NCI-H1436 (cell line): ENCODE data around the gene FAM81A.
"Not testable (repeated sequence)": the region's sequence is repeated elsewhere in the genome, so short reads cannot be mapped to it uniquely, and the experiment has no call there.

Source experiments
- DNase-seq: peaks from one replicate; lab custom pipeline; 2025; lab: John Stamatoyannopoulos, UW

The FAM81A gene

DNA sequence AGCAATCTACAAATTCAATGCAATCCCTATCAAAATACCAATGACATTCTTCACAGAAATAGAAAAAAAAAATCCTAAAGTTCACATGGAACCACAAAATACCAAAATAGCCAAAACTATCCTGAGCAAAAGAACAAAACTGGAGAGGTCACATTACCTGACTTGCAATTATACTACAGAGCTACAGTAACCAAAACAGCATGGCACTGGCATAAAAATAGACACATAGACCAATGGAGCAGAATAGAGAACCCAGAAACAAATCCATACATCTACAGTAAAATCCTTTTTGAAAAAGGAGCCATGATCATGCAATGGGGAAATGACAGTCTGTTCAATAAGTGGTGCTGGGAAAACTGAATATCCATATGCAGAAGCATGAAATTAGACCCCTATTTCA lies 51.5 kb downstream of the FAM81A start:
- DNase-seq, result not testable (repeated sequence)

DNA sequence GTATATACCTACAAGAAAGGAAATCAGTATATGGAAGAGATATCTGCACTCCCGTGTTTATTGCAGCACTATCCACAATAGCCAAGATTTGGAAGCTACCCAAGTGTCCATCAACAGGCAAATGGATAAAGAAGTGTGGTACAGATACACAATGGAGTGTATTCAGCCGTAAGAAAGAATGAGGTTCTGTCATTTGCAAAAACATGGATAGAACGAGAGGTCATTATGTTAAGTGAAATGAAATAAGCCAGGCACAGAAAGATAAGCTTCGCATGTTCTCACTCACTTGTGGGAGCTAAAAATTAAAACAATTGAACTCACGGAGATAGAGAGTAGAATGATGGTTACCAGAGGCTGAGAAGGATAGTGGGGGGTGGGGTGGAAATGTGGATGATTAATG lies 53.1 kb downstream of the FAM81A start:
- DNase-seq, result no peak

DNA sequence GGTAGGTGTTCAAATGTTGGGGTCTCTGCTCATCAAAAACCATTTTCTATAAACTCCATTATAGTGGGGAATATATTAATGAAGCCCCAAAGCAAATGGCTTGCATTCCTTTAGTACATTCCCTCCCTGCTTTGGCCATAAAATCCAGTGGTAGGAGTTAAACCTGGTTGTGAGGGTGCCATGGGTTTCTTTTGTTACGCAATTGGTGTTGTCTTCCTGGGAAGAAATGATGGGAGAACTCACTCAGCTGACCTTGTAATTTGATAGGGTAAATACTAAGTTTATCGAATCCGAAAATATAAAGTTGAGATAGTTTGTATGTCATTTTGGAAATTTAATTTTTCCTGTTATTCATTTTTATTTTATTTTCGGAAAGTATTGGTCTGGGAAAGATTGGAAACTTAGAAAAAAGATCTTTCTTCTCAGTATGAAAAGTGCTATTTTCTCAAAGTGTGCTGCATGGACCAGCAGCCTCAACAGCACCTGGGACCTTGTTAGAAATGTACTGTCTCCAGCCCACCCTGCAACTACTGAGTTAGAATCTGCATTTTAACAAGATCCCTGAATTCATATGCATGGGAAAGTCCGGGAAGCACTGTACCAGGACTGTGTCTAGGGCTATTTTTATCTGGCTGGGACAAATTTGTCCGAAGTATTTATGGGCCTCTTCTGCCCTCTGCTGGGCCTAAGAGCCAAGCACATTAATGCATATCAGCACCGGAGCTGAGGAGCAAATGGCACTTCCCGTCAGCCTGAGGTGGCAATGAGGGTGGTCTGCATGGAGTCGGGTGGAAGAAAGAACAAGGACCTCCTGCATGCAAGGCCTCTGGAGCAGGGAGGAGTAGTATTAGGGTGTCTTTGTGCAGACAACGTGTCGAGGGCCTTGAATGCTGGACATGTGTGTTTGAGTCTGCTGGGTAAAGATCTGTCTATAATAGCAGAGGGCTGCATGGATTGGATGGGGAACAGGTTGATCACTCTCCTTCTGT lies 54.7 kb downstream of the FAM81A start:
- peak; percentile 55 for DNase-seq

DNA sequence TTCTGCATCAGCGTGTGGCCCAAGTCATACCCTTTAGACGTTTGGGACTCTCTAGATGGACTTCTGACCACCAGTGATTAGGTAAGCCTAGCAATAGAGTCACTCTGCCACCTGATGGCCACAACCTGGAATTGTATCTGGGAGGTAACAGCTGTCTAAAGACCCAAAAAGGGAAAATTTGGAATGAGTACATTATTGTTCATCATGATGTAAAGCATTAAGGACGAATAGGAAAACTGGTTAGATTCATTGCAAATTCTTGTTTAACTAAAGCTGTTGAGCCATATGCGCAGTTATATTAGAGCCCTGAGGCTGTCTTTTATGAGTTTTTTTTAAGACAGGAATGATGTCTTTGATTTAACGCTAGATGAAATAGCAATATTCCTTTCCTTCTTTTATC lies 63.6 kb downstream of the FAM81A start:
- DNase-seq, result no peak

DNA sequence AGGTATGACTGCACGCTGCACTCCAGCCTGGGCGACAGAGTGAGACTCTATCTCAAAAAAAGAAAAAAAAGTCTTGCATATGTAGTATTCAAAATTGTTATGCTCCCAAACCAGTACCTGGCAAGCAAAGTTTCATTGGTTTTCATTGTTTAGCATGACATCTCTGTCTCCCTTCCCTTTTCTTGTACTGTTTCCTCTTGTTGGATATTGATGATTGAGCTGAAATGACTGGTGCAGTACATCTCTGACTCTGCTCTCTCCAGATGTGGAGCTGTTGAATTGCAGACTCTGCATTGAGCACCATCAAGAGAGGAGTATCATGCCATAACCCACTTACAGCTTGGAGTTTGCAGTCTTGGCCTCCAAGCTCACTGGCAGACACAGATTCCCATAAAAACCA lies 77.2 kb downstream of the FAM81A start:
- DNase-seq, result no peak

DNA sequence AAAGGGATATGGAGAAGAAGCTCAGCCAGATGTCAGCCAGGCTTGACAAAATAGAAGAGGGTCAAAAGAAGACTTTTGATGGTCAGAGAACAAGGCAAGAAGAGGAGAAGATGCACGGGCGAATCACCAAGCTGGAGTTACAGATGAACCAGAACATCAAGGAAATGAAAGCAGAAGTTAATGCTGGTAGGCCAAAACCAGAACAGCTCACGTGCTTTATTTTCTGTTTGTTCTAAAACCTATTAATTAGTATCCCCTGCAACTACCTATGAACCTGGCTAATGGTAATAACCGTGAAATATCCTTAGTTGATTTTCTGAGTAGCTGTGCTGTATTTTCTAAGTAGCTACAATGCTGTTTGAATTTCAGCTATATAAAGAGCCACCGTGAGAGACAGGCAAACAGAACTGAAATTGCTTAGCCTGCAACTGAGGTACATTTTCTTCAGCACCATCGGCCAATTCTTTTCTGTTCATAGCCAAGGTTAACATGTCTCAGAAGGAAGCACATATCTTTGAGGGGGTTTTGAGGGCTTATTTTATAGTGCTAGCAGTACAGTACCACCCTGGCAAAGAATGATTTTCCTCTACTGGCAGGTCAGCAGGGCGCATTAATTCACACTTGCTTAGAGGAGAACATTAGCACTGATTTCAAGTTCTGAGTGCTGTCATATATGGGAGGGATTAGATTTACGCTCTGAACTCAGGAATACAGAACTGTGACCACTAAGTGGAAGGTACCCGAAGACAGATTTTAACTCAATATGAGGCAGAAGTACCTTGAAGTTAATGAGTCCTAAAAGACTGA lies 78.9 kb downstream of the FAM81A start:
- no peak for DNase-seq

DNA sequence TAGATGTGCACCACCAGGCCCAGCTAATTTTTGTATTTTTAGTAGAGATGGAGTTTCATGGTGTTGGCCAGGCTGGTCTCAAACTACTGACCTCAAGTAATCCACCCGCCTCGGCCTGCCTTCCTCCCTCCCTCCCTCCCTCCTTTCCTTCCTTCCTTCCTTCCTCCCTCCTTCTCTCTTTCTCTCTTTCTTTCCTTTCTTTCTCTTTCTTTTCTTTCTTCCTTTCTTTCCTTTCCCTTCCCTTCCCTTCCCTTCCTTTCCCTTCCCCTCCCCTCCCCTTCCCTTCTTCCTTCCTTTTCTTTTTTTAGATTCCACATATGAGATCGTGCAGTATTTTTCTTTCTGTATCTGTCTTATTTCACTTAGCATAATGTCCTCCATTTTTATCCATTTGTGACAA lies 81.3 kb downstream of the FAM81A start:
- no peak for DNase-seq

DNA sequence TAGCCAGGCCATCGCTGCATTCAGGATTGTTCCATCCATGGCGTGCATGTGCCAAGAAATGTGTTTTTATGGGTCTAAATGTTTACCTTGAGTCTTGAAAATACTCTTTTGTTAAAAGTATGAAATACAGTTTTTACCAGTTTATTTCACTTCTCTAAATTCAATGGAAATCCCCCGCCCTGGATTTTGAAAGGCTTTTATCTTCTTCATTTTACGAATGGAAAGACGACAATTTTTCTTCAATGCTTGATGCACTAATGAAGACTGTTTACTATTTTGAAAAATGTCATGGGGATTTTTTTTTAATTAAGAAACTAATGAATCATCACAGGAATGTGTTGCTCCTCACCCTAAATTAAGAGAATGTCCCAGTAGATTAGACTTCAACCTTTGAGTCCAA lies 83.5 kb downstream of the FAM81A start:
- no peak for DNase-seq

DNA sequence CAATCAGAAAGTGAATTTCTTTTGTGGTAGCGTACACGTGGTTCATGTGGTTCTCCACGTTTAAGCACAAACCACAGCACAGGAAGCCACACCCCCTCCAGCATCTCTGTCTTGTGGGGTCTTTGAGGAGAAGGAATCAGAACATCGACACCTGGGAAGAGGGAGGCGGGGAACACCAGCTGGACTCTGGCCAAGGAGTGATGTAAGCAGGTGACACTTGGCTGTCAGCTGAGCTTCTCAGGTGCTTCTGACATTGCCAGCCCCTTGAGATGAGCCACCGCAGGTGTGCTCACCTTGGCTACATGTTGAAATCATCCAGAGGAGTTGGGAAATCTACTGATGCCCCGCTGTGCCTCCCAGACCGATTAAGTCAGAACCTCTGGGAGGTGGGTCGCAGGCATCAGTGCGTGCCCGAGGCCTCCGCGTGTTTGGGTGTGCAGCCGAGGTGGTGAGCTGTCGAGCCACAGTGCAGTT lies 85.0 kb downstream of the FAM81A start:
- DNase-seq, result no peak

DNA sequence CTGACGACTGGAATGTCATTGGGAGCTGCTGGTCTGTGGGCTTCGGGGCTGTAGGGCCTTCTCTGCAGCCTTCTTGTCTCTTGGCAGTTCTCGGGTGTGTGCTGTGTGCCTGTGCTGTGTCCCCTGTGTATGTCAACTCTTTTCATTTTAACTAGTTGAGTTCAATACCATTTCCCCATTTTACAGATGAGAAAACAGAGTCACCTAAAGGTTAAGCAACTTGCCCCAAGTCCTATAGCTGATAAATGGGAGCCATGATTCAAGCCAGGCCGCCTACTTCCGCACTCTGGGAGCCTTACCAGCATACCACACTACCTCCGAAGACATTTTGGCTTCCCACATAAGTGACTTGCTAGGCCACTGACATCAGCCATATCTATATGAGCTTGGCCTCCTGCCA lies 85.7 kb downstream of the FAM81A start:
- DNase-seq, result no peak

DNA sequence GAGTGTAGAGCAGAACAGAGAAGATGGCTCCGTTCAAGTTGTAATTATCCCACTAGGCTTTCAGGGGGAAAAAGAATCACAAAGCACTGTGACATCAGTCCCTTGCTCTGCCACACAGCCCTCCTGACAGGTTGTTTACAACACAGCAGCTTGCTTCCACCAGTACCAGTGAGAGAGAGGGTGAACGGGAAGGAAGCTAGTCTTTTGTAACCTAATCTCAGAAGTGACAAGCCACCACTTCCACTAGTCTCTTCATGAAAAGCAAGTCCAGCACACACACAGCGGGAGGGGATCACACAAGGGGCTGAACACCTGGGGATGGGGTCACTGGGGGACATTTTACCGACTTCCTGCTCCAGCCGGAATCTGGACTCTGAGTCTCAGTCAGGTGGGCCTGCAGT lies 86.3 kb downstream of the FAM81A start:
- DNase-seq, result no peak

DNA sequence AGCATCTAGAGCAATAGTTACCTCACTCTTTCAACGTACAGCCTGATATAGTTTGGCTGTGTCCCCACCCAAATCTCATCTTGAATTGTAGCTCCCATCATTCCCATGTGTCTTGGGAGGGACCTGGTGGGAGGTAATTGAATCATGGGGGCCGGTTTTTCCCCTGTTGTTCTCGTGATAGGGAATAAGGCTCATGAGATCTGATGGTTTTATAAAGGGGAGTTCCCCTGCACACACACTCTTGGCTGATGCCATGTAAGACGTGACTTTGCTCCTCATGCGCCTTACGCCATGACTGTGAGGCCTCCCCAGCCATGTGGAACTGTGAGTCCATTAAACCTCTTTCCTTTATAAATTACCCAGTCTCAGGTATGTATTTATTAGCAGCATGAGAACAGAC lies 88.5 kb downstream of the FAM81A start:
- not testable (repeated sequence) for DNase-seq

DNA sequence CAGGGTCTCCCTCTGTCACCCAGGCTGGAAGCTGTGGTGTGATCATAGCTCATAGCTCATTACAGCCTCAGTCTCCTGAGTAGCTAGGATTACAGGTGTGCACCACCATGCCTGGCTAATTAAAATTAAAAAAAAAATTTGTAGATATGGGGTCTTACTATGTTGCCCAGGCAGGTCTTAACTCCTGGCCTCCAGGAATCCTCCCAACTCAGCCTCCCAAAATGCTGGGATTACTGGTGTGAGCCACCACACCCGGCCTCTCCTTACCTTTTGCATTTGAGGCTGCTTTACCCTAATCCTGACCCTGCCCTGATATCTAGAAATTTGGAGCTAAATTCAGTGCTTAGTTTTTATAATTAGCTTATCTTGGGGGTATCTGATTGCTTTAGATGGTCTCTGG lies 90.4 kb downstream of the FAM81A start:
- DNase-seq, result no peak

DNA sequence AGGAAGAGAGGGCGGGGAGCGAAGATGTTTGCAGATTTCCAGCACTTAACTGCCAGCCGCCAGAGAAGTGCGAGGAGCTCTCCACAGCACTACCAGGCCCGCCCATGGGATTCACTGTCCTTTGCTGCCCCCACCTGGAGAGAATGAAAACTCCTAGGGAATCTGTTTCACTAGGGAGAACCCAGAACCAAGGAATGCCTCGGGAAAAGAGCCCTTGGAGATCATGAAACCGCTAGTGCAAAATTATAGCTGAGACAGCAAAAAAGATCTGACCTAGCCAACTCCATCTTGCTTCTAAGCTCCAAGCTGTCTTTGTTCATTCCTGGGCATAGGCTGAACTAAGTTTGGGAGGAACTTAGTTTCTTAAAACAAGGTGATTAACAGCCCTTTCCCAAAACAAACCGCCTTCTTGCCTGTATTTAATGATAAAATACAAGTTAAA lies 91.0 kb downstream of the FAM81A start:
- peak; percentile 79 for DNase-seq

DNA sequence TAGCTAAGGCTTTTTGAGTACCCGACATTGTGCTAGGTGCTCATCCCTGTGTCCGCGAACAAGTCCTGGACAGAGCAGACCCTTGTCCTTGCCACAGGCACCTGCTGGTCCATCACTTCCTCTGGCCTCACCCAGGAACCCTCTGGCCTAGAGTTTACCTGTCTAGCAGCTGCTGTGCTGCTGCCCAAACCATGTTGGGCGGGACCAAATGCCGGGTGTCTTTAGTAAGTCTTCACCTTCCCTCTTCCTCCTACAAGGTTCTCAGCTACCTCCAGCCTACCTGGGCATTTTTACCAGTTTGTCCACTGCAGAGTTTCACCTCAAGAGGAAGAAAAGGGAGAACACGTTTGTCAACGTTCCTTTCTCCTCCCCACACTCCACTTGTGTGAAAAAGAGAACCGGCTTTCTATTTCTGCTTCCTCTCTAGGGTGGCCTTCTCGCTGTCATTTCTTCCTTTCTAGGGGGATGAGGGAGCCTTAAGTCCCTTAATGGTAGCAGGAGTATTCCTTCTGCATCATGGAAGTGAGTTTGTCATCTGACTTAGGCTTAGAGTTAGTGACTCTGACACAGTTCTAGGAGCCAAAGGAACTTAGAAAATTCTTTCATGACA lies 93.2 kb downstream of the FAM81A start:
- DNase-seq, result no peak

DNA sequence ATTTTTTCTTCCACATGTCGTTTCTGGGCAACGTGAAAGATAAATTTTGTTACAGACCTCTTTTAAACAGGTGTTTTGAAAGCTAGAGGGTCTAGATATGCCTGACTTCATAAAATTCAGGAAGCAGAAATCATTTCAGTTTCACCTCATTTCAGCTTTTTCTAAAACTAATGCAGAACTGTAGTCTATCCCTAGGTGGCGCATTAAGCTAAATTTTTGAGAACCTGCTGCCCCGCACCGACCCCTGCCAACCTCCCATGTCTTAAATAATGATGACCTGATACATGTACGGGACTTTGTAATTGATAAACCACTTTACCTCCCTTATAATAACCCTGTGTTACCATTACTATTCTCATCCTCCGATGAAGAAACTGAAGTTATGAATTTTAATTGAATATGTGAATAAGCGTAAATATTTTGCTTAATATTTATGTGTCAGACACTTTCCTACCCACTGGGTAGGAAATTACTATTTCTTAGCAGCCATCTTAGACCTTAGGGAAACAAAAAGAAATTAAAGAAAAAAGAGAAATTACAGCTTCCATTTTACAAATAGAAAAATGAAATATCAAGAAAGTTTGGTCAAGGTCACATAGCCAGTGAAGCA lies 94.9 kb downstream of the FAM81A start:
- DNase-seq, result peak; percentile 52

DNA sequence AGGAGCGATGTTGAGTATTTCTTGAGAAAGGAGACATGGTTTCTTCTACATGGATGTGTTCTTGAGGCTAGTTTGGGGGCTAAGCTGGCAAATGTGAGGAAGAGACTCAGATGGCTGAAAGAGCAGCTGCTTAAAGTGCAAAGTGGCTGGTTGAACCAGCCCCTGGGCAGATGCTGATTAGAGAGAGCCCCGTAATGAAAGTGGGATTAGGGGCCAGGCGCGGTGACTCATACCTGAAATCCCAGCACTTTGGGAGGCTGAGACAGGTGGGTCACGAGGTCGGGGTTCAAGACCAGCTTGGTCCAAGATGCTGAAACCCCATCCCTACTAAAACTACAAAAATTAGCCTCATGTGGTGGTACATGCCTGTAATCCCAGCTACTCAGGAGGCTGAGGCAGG lies 98.6 kb downstream of the FAM81A start:
- no peak for DNase-seq

DNA sequence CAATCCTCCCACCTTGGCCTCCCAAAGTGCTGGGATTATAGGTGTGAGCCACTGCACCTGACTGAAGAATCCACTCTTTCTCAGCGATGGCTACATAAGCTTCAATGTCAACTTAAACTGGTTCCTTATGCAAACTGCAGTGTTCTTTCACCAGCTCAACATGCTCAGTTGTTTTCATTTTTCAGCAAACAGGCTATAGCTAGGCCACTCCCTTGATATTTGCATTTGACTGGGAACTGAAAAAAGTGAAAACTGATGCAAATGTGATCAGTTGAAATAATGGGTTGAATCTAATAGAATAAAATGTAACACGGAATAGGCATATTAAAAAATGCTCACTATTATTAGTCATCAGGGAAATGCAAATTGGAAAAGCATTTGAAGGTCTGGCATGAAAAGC lies 99.4 kb downstream of the FAM81A start:
- no peak for DNase-seq

DNA sequence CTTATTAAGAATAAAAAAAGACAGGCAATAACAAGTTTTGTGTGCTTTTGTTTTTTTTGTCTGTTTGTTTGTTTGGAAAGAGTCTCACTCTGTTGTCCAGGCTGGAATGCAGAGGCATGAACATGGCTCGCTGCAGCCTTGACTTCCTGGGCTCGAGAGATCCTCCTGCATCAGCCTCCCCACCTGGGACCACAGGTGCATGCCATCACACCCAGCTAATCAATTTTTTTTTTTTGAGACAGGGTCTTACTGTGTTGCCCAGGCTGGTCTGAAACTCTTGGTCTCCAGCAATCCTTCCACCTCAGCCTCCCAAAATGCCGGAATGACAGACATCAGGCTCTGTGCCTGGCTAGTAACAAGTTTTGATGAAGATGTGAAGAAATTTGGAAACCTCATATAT lies 100.5 kb downstream of the FAM81A start:
- DNase-seq, result no peak

DNA sequence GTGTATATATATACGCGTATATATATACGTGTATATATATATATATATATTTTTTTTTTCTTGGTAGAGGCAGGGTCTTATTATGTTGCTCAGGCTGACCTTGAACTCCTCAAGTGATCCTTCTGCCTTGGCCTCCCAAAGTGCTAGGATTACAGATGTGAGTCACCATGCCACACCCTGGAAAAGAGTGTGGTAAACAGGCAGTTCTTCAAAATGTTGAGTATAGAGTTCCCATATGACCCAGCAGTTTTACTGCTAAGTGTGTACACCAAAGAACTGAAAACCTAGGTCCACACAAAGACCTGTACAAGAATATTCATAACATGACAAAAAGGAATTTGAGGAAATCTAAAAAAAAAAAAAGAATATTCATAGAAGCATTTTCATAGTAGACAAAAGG lies 101.8 kb downstream of the FAM81A start:
- DNase-seq, result no peak

DNA sequence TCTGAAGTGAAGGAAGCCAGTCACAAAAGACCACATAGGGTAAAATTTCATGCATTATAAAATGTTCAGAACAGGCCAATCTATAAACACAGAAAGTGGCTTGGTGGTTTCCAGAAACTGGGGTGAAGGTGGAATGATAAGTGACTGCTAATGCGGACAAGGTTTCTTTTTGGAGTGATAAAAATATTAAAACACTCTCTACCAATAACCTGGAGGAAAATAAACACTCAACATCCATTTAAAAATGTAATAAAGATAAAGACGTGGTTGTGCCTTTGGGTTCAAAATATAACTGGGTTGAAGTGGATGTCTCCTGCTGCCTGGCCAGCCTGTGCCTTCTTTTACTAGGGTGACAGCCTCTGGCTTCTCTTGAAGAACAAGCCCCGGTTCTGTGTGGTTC lies 102.7 kb downstream of the FAM81A start:
- no peak for DNase-seq

DNA sequence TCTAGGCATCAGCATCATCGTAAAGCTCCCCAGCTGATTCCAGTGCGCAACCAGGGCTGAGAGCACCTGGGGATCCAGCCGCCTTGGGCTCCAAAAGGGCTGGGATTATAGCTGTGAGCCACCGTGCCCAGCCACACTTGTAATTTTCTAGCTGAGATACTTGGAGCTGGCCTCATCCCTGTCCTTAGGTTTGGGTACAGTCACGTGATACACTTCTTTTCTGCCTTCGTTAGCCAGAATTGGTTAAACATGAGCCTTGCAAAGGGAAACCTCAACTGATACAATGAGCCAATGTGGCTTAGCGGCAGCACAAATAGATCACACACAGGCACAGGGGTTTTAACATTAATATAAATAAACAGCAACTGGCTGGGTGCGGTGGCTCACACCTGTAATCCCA lies 103.8 kb downstream of the FAM81A start:
- no peak for DNase-seq
